HG02852 (cell line): ENCODE data around the gene MGAT2.
"Not testable (repeated sequence)": the region's sequence is repeated elsewhere in the genome, so short reads cannot be mapped to it uniquely, and the experiment has no call there.

Experiments
- ATAC-seq: cut with Tn5 transposase; IDR thresholded peaks from one replicate; pipeline ENCODE4 v1.9.1; 2021; ENCODE audit warnings: mild to moderate bottlenecking, moderate library complexity; ENCODE audit not compliant: unreplicated experiment

MGAT2 gene

GRCh38 chr14:49612251-49612650 lies 8.3 kb upstream of the MGAT2 start:
- no peak for ATAC-seq

GRCh38 chr14:49612671-49613070 lies 7.9 kb upstream of the MGAT2 start:
- ATAC-seq: no peak

GRCh38 chr14:49614196-49614595 lies 6.4 kb upstream of the MGAT2 start:
- no peak for ATAC-seq

- no peak for ATAC-seq
Measured at GRCh38 chr14:49615776-49616175, 4.8 kb upstream of the MGAT2 start.

GRCh38 chr14:49617852-49618519 lies 2.6 kb upstream of the MGAT2 start:
- ATAC-seq: no peak

- not testable (repeated sequence) for ATAC-seq
Measured at GRCh38 chr14:49619273-49619672, 1.3 kb upstream of the MGAT2 start.

- ATAC-seq: no peak
Measured at GRCh38 chr14:49619730-49620129, 869 bp upstream of the MGAT2 start.

GRCh38 chr14:49621114-49621881 lies 699 bp downstream of the MGAT2 start:
- peak; percentile 30 for ATAC-seq

- ATAC-seq: no peak
Measured at GRCh38 chr14:49622022-49622607, 1.5 kb downstream of the MGAT2 start.

GRCh38 chr14:49623387-49623786 lies 2.8 kb downstream of the MGAT2 start:
- ATAC-seq: no peak

GRCh38 chr14:49623941-49624839 lies 3.6 kb downstream of the MGAT2 start:
- no peak for ATAC-seq

GRCh38 chr14:49633640-49634546 lies 13.3 kb downstream of the MGAT2 start:
- ATAC-seq: peak; percentile 81

GRCh38 chr14:49634547-49635334 lies 14.1 kb downstream of the MGAT2 start, which contains the start of gene DNAAF2:
DNAAF2 (minus strand) TSS chr14:49635244; CDS start chr14:49635149, 95 bp downstream.
- peak; percentile 25 for ATAC-seq

- ATAC-seq: no peak
Measured at GRCh38 chr14:49636866-49637265, 16.3 kb downstream of the MGAT2 start.

GRCh38 chr14:49637534-49638078 lies 17.0 kb downstream of the MGAT2 start:
- no peak for ATAC-seq

GRCh38 chr14:49640540-49641417 lies 20.2 kb downstream of the MGAT2 start:
- no peak for ATAC-seq

- ATAC-seq: no peak
Measured at GRCh38 chr14:49641697-49642129, 21.1 kb downstream of the MGAT2 start.

GRCh38 chr14:49642163-49642562 lies 21.6 kb downstream of the MGAT2 start:
- ATAC-seq: no peak
